ENCODE measurements around the gene INTS1.

DNA sequence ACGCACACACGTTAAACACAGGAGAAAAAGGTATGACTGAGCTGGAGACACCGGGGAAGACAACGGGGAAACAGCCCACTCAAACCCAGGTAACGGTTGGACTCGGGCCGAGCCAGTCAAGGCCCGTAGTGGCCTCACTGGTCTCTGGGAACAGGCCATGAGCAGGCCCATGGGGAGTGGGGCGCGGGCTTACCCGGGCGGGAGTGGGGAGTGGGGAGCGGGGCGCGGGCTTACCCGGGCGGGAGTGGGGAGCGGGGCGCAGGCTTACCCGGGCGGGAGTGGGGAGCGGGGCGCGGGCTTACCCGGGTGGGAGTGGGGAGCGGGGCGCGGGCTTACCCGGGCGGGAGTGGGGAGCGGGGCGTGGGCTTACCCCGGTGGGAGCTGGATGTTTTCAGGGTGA is 11.5 kb downstream of the INTS1 start:
- TF ChIP-seq POLR2A (IDR thresholded peaks at IDR 0.05) (no peak), EP300 (IDR thresholded peaks at IDR 0.05) (no peak)
- TF ChIP-seq, protein P1, sequence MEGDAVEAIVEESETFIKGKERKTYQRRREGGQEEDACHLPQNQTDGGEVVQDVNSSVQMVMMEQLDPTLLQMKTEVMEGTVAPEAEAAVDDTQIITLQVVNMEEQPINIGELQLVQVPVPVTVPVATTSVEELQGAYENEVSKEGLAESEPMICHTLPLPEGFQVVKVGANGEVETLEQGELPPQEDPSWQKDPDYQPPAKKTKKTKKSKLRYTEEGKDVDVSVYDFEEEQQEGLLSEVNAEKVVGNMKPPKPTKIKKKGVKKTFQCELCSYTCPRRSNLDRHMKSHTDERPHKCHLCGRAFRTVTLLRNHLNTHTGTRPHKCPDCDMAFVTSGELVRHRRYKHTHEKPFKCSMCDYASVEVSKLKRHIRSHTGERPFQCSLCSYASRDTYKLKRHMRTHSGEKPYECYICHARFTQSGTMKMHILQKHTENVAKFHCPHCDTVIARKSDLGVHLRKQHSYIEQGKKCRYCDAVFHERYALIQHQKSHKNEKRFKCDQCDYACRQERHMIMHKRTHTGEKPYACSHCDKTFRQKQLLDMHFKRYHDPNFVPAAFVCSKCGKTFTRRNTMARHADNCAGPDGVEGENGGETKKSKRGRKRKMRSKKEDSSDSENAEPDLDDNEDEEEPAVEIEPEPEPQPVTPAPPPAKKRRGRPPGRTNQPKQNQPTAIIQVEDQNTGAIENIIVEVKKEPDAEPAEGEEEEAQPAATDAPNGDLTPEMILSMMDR (IDR thresholded peaks at IDR 0.05) = no peak
